ENCODE measurements around the gene UTF1.

The UTF1 gene, protein sequence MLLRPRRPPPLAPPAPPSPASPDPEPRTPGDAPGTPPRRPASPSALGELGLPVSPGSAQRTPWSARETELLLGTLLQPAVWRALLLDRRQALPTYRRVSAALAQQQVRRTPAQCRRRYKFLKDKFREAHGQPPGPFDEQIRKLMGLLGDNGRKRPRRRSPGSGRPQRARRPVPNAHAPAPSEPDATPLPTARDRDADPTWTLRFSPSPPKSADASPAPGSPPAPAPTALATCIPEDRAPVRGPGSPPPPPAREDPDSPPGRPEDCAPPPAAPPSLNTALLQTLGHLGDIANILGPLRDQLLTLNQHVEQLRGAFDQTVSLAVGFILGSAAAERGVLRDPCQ

GRCh38 chr10:133230044-133230361 is at the start of gene UTF1:
Gene UTF1, plus strand, starts transcription at chr10:133230217. Its CDS starts 72 bp downstream, at chr10:133230289.
- Histone ChIP-seq H3K27me3 (peaks cover 100% of the 10 kb centered on the region), H3K4me1 (ENCODE audit: control insufficient read depth in 1 of 2, insufficient read depth in 1 of 2, low read depth in 1 of 2, low read length in 1 of 2) (peaks cover 2 to 5% of the 10 kb centered on the region in 2 experiments), H3K27ac (no peak within 1 kb of the TSS), H3K4me3 (ENCODE audit: low read depth in 1 of 2, low read length in 1 of 2) (no peak within 1 kb of the TSS), H3K9me3 (no peaks in the 10 kb centered on the region), H3K36me3 (no peaks in the 10 kb centered on the region)
- TF ChIP-seq CTCF (IDR thresholded peaks at IDR 0.05) = no peak

DNA sequence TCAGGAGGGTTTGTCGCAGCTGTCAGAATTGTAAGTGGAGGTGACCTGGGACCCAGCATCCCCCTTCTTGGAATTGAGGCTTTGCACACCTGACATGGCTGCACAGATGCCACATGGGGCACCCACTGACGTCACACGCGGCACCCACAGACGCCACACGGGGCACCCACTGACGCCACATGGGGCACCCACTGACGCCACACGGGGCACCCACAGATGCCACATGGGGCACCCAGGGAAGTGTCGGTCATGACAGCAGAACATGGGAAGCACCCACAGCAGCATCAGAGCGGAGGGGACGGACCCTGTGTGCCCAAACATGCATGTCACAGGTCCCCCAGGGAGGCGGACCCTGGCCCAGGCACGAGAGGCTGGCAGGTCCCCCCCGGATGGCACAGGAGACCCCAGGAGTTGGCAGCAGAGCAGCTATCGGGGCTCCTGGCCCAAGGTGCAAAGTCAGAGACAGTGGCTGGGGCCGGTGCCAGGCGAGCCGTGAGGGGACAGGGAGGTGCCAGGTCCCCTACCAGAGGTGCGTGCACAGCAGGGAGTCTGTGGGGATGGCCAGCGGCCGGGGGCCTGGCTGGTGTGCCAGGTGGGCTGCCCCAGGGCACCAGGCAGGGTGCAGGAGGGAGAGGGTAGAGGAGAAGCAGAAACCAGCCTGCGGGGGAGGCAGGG is 48.9 kb upstream of the UTF1 start:
- Histone ChIP-seq H3K27me3 (no peaks in the 10 kb centered on the region), H3K36me3 (no peaks in the 10 kb centered on the region), H3K4me1 (ENCODE audit: control insufficient read depth in 1 of 2, insufficient read depth in 1 of 2, low read depth in 1 of 2, low read length in 1 of 2) (no peaks in the 10 kb centered on the region), H3K27ac (no peak overlapping the region), H3K4me3 (ENCODE audit: low read depth in 1 of 2, low read length in 1 of 2) (no peak overlapping the region), H3K9me3 (no peaks in the 10 kb centered on the region)
- no peak for TF ChIP-seq CTCF (IDR thresholded peaks at IDR 0.05)

DNA sequence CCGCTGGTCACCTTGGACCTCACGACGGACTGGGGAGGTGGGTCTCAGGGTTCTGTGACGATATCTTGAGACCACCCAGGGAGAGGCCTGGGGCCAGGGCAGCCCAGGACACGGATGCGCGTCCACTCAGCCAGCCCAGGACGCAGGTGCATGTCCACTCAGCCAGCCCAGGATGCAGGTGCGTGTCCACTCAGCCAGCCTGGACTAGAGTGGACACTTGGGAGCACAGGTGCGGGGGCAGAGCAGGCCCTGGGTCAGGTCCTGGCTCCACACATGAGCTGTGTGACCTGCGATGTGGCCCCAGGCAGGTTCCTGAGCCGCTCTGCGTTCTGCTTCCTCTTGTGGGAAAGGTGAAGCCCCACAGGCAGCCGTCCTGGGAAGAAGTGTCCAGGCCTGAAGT is 47.8 kb upstream of the UTF1 start:
- no peak for TF ChIP-seq CTCF (IDR thresholded peaks at IDR 0.05)
- Histone ChIP-seq H3K27ac (no peak overlapping the region), H3K4me3 (ENCODE audit: low read depth in 1 of 2, low read length in 1 of 2) (no peak overlapping the region), H3K27me3 (no peaks in the 10 kb centered on the region), H3K36me3 (no peaks in the 10 kb centered on the region), H3K4me1 (ENCODE audit: control insufficient read depth in 1 of 2, insufficient read depth in 1 of 2, low read depth in 1 of 2, low read length in 1 of 2) (no peaks in the 10 kb centered on the region), H3K9me3 (no peaks in the 10 kb centered on the region)

DNA sequence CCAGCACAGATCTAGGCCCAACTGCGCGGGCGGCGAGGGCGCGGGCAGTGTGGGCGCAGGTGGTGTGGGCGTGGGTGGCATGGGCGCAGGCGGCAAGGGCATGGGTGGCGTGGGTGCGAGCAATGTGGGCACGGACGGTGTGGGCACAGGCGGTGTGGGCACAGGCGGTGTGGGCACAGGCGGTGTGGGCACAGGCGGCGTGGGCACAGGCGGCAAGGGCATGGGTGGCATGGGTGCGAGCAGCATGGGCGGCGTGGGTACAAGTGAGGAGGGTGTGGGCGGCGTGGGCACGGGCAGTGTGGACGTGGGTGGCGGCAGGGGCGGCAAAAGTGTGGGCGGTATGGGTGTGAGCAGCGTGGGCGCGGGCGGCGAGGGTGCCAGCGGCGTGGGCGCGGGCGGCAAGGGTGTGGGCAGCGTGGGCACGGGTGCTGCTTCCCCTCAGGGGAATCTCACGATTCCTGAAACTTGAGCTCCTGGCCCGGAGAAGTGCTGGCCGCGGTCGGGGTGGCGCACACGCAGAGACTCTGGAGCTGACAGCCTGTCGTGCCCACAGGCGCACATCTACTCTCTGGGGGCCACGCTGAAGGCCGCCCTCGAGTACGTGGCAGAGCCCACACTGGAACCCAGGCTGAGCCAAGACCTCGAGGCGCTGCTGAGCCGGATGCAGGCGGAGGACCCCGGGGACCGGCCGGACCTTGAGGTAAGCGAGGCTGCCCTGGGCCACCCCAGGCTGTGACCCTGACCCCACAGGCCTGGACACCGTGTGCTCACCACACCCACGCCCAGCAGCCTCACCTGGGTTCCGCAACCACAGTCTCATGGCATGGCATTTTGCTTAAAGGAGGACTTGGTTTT is 47.0 kb upstream of the UTF1 start:
- no peaks in the 10 kb centered on the region for H3K9me3 ChIP-seq
- no peaks in the 10 kb centered on the region for H3K27me3 ChIP-seq

More for the DNA sequence above, 47.0 kb upstream of the UTF1 start:
- H3K4me3 ChIP-seq (ENCODE audit: low read depth in 1 of 2, low read length in 1 of 2) = no peak overlapping the region
- H3K27ac ChIP-seq = no peak overlapping the region
- no peak for TF ChIP-seq CTCF (IDR thresholded peaks at IDR 0.05)
- H3K36me3 ChIP-seq = no peaks in the 10 kb centered on the region
- no peaks in the 10 kb centered on the region for H3K4me1 ChIP-seq (ENCODE audit: control insufficient read depth in 1 of 2, insufficient read depth in 1 of 2, low read depth in 1 of 2, low read length in 1 of 2)

Measured in neutrophil (primary cell).